ENCODE data around the gene RPS3A. TPM values are rescaled to one million over a fixed set of nuclear protein-coding genes. Genes with fewer than 3 reads are reported as not detected.

RPS3A gene
- total RNA-seq, 1 experiment from 2014 or later = 2,446 TPM

DNA sequence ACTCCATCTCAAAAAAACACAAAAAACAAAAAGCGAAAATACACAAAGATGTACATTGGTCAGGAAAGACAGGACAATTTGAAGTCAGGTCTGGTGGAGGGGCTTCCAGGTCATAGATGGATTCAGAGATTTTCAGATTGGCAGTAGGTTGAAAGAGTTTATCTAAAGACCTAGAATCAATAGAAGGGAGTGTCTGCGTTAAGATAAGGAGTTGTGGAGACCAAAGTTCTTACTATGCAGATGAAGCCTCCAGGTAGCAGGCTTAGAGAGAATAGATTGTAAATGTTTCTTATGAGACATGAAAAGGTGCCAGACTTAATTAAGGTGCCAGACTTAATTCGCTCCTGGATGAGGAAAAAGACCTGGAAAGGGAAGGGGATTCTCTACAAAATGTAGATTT lies 6.9 kb upstream of the RPS3A start:
- Histone ChIP-seq H3K4me1 (ENCODE audit: control insufficient read depth in 1 of 2, insufficient read depth in 2 of 2, low read length in 2 of 2) (no peaks in the 10 kb centered on the region), H3K9me3 (ENCODE audit: control insufficient read depth in 1 of 2, insufficient read depth in 1 of 2, low read depth in 1 of 2, low read length in 2 of 2) (no peaks in the 10 kb centered on the region), H3K79me2 (ENCODE audit: insufficient read depth, low read length) (no peaks in the 10 kb centered on the region), H3K36me3 (ENCODE audit: control insufficient read depth in 1 of 2, insufficient read depth in 2 of 2, low read length in 2 of 2) (no peaks in the 10 kb centered on the region), H3K4me3 (replicated peaks in 1 of 2; ENCODE audit: low read depth in 1 of 2, low read length in 2 of 2) (no peak overlapping the region), H2AFZ (ENCODE audit: low read depth, low read length, poor library complexity, severe bottlenecking) (no peak overlapping the region), H3K4me2 (ENCODE audit: low read length) (no peak overlapping the region), H3K9me2 (ENCODE audit: insufficient read depth) (no peaks in the 10 kb centered on the region), H3K9ac (ENCODE audit: low read length) (no peak overlapping the region), H3K27me3 (ENCODE audit: insufficient read depth, low read length) (no peaks in the 10 kb centered on the region), H4K20me1 (ENCODE audit: insufficient read depth) (no peaks in the 10 kb centered on the region), H3K27ac (ENCODE audit: low read depth, low read length) (no peak overlapping the region)
- ChIA-PET CTCF (no interaction called here), POLR2A (no interaction called here), RAD21 (ENCODE audit: low non-redundant PET in 1 of 2, low total read pairs in 2 of 2, uncharacterized antibody in 2 of 2, unreplicated experiment in 2 of 2) (no interaction called here)
- intact Hi-C loops (cut with micrococcal nuclease) = no loop called here
- TF ChIP-seq CEBPB (IDR thresholded peaks at IDR 0.05; ENCODE audit: low read depth) (no peak), FOSL1 (IDR thresholded peaks at IDR 0.05; ENCODE audit: low read depth) (no peak), EZH2phosphoT487 (IDR thresholded peaks at IDR 0.05; ENCODE audit: borderline replicate concordance) (no peak)
- TF ChIP-seq, protein P1, sequence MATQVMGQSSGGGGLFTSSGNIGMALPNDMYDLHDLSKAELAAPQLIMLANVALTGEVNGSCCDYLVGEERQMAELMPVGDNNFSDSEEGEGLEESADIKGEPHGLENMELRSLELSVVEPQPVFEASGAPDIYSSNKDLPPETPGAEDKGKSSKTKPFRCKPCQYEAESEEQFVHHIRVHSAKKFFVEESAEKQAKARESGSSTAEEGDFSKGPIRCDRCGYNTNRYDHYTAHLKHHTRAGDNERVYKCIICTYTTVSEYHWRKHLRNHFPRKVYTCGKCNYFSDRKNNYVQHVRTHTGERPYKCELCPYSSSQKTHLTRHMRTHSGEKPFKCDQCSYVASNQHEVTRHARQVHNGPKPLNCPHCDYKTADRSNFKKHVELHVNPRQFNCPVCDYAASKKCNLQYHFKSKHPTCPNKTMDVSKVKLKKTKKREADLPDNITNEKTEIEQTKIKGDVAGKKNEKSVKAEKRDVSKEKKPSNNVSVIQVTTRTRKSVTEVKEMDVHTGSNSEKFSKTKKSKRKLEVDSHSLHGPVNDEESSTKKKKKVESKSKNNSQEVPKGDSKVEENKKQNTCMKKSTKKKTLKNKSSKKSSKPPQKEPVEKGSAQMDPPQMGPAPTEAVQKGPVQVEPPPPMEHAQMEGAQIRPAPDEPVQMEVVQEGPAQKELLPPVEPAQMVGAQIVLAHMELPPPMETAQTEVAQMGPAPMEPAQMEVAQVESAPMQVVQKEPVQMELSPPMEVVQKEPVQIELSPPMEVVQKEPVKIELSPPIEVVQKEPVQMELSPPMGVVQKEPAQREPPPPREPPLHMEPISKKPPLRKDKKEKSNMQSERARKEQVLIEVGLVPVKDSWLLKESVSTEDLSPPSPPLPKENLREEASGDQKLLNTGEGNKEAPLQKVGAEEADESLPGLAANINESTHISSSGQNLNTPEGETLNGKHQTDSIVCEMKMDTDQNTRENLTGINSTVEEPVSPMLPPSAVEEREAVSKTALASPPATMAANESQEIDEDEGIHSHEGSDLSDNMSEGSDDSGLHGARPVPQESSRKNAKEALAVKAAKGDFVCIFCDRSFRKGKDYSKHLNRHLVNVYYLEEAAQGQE (IDR thresholded peaks at IDR 0.05; ENCODE audit: low read depth) = no peak
- TF ChIP-seq, protein P2, sequence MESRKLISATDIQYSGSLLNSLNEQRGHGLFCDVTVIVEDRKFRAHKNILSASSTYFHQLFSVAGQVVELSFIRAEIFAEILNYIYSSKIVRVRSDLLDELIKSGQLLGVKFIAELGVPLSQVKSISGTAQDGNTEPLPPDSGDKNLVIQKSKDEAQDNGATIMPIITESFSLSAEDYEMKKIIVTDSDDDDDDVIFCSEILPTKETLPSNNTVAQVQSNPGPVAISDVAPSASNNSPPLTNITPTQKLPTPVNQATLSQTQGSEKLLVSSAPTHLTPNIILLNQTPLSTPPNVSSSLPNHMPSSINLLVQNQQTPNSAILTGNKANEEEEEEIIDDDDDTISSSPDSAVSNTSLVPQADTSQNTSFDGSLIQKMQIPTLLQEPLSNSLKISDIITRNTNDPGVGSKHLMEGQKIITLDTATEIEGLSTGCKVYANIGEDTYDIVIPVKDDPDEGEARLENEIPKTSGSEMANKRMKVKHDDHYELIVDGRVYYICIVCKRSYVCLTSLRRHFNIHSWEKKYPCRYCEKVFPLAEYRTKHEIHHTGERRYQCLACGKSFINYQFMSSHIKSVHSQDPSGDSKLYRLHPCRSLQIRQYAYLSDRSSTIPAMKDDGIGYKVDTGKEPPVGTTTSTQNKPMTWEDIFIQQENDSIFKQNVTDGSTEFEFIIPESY (IDR thresholded peaks at IDR 0.05; ENCODE audit: extremely low read depth, insufficient replicate concordance, low read length) = no peak
- no TSS peak for BruUV-seq (replicated peaks)
- DNase-seq (ENCODE audit: low read depth, low spot score) = no peak
- no peak for ATAC-seq

All from HCT116 (cell line).